AG04450 (cell line): ENCODE data around the gene IQSEC3. TPM values are rescaled to one million over a fixed set of nuclear protein-coding genes. Genes with fewer than 3 reads are reported as not detected.
"Not testable (repeated sequence)": the region's sequence is repeated elsewhere in the genome, so short reads cannot be mapped to it uniquely, and the experiment has no call there.

Experiments
- CTCF ChIA-PET: fragments of 300-600, 350-600 bp; formaldehyde crosslinking; extraction: SDS; loops from one replicate; lab custom pipeline; 2022; ENCODE audit warnings: antibody characterized with exemption, inconsistent platforms; lab: Charles Lee
- POLR2A ChIA-PET: fragments of 350-600 bp; formaldehyde crosslinking; extraction: SDS; loops from one replicate; lab custom pipeline; 2021; ENCODE audit warnings: antibody characterized with exemption, inconsistent platforms; lab: Yijun Ruan, JAX
- DNase-seq: peaks from one replicate; pipeline ENCODE4 v3.0.0-alpha.2; 2011; ENCODE audit warnings: low read depth, low spot score
- H3K27ac ChIP-seq: one replicate; pipeline ENCODE4 v1.5.1; 2012; ENCODE audit warnings: low read depth, low read length, control low read depth
- H3K27me3 ChIP-seq: one replicate; pipeline ENCODE4 v1.6.0; 2012; ENCODE audit warnings: low read length; ENCODE audit not compliant: control insufficient read depth, insufficient read depth
- H3K4me3 ChIP-seq: 2 replicates; pipeline ENCODE4 v1.5.1; 2011; ENCODE audit warnings: mild to moderate bottlenecking, low read depth, low read length, control low read depth
- H3K9me3 ChIP-seq: 2 replicates; pipeline ENCODE4 v1.5.1; 2012; ENCODE audit warnings: low read length; ENCODE audit not compliant: control insufficient read depth, insufficient read depth
- polyA plus RNA-seq: library from polyadenylated mRNA; depleted of rRNA; stranded (reverse); fragments of >200 nt; gene quantifications from 2 replicates; pipeline ENCODE4 v1.2.3, GENCODE V29; 2011
- TF ChIP-seq, protein P1 (sequence below): IDR thresholded peaks from 2 replicates; pipeline ENCODE4 v1.5.1; 2011; ENCODE audit warnings: low read depth, low read length, control low read depth, inconsistent platforms

Gene IQSEC3
- polyA plus RNA-seq, 1 experiment, result 0.47 TPM

- DNase-seq, H3K4me3 ChIP-seq, H3K27ac ChIP-seq, CTCF ChIA-PET, POLR2A ChIA-PET, H3K9me3 ChIP-seq: not testable (repeated sequence)
- H3K27me3 ChIP-seq, result peaks cover 12% of the 10 kb centered on the region
Observed at GRCh38 chr12:74420-75190, 8.0 kb downstream of the IQSEC3 start.

- POLR2A ChIA-PET, H3K4me3 ChIP-seq, CTCF ChIA-PET, H3K9me3 ChIP-seq, H3K27ac ChIP-seq, DNase-seq: not testable (repeated sequence)
- peaks cover 15% of the 10 kb centered on the region for H3K27me3 ChIP-seq
Observed at GRCh38 chr12:75541-75940, 9.0 kb downstream of the IQSEC3 start.

GRCh38 chr12:76102-76501 lies 9.5 kb downstream of the IQSEC3 start:
- H3K27ac ChIP-seq, DNase-seq, H3K9me3 ChIP-seq, POLR2A ChIA-PET, CTCF ChIA-PET, H3K4me3 ChIP-seq: not testable (repeated sequence)
- peaks cover 20% of the 10 kb centered on the region for H3K27me3 ChIP-seq

DNA sequence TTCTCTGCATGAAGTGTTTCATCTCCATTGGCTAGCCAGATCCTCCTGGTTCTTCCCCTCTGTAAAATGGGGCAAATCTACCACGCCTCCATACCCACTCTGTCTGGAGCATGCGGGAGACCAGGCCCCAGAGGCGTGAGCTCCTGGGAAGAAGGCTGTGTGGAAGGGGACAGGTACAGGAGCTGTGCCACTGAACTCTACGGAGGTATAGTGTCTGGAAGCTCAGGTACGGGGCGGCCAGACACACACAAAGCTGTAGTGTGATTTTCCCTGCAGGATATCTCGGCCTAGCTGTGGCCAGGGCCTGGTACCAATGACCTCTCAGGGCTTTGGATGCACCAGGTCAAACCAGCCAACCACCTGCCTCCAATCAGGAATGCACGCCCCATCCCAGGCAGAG lies 10.0 kb downstream of the IQSEC3 start:
- POLR2A ChIA-PET, H3K4me3 ChIP-seq, CTCF ChIA-PET, H3K27ac ChIP-seq, DNase-seq, H3K9me3 ChIP-seq: not testable (repeated sequence)
- peaks cover 21% of the 10 kb centered on the region for H3K27me3 ChIP-seq

GRCh38 chr12:77101-77719 lies 10.6 kb downstream of the IQSEC3 start:
- CTCF ChIA-PET, H3K9me3 ChIP-seq, POLR2A ChIA-PET, H3K4me3 ChIP-seq, H3K27ac ChIP-seq, DNase-seq: not testable (repeated sequence)
- H3K27me3 ChIP-seq, result peaks cover 21% of the 10 kb centered on the region

GRCh38 chr12:77769-78383 lies 11.3 kb downstream of the IQSEC3 start:
- DNase-seq, POLR2A ChIA-PET, H3K27ac ChIP-seq, CTCF ChIA-PET, H3K9me3 ChIP-seq, H3K4me3 ChIP-seq: not testable (repeated sequence)
- peaks cover 24% of the 10 kb centered on the region for H3K27me3 ChIP-seq

- H3K27ac ChIP-seq, result no peak overlapping the region
- H3K27me3 ChIP-seq, result peaks cover 31% of the 10 kb centered on the region
- ChIA-PET POLR2A (no interaction called here), CTCF (no interaction called here)
- no peak overlapping the region for H3K4me3 ChIP-seq
- DNase-seq, result no peak
- no peaks in the 10 kb centered on the region for H3K9me3 ChIP-seq
- TF ChIP-seq, protein P1, sequence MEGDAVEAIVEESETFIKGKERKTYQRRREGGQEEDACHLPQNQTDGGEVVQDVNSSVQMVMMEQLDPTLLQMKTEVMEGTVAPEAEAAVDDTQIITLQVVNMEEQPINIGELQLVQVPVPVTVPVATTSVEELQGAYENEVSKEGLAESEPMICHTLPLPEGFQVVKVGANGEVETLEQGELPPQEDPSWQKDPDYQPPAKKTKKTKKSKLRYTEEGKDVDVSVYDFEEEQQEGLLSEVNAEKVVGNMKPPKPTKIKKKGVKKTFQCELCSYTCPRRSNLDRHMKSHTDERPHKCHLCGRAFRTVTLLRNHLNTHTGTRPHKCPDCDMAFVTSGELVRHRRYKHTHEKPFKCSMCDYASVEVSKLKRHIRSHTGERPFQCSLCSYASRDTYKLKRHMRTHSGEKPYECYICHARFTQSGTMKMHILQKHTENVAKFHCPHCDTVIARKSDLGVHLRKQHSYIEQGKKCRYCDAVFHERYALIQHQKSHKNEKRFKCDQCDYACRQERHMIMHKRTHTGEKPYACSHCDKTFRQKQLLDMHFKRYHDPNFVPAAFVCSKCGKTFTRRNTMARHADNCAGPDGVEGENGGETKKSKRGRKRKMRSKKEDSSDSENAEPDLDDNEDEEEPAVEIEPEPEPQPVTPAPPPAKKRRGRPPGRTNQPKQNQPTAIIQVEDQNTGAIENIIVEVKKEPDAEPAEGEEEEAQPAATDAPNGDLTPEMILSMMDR, result no peak
Observed at GRCh38 chr12:78981-79380, 12.4 kb downstream of the IQSEC3 start.
